HG02852 (cell line): ENCODE measurements around the gene FGD2.

ENCODE experiments used
- ATAC-seq: cut with Tn5 transposase; IDR thresholded peaks from one replicate; pipeline ENCODE4 v1.9.1; 2021; ENCODE audit warnings: mild to moderate bottlenecking, moderate library complexity; ENCODE audit not compliant: unreplicated experiment

FGD2 gene

GRCh38 chr6:37017606-37018197, 12.2 kb downstream of the FGD2 start:
- no peak for ATAC-seq

GRCh38 chr6:37018198-37019064, 13.0 kb downstream of the FGD2 start:
- ATAC-seq: peak; percentile 99

- ATAC-seq: no peak
Measured at GRCh38 chr6:37019065-37019450, 13.6 kb downstream of the FGD2 start.

GRCh38 chr6:37020381-37020780, 14.9 kb downstream of the FGD2 start:
- no peak for ATAC-seq

- no peak for ATAC-seq
Measured at GRCh38 chr6:37020812-37021211, 15.4 kb downstream of the FGD2 start.

GRCh38 chr6:37021356-37022129, 16.1 kb downstream of the FGD2 start:
- ATAC-seq: no peak

- ATAC-seq: no peak
Measured at GRCh38 chr6:37022135-37022863, 16.8 kb downstream of the FGD2 start.

- no peak for ATAC-seq
Measured at GRCh38 chr6:37024656-37025337, 19.3 kb downstream of the FGD2 start.

- no peak for ATAC-seq
Measured at GRCh38 chr6:37025621-37026466, 20.4 kb downstream of the FGD2 start.

- ATAC-seq: no peak
Measured at GRCh38 chr6:37027036-37027720, 21.7 kb downstream of the FGD2 start.

- ATAC-seq: no peak
Measured at GRCh38 chr6:37027811-37028469, 22.5 kb downstream of the FGD2 start.

- ATAC-seq: no peak
Measured at GRCh38 chr6:37029249-37029971, 24.0 kb downstream of the FGD2 start.

GRCh38 chr6:37030599-37030998, 25.1 kb downstream of the FGD2 start:
- no peak for ATAC-seq

- ATAC-seq: no peak
Measured at GRCh38 chr6:37032239-37032638, 26.8 kb downstream of the FGD2 start.

GRCh38 chr6:37033255-37033654, 27.8 kb downstream of the FGD2 start:
- no peak for ATAC-seq

- ATAC-seq: no peak
Measured at GRCh38 chr6:37033819-37034795, 28.7 kb downstream of the FGD2 start.

GRCh38 chr6:37036146-37036545, 30.7 kb downstream of the FGD2 start:
- no peak for ATAC-seq
